Peyer's patch (tissue), 4 donors: ENCODE results near the gene FNDC3B. TPM values are rescaled to one million over a fixed set of nuclear protein-coding genes. Genes with fewer than 3 reads are reported as not detected.

Source experiments
- DNase-seq, 3 donors: peaks; one replicate each; pipeline ENCODE4 v3.0.0-alpha.2; 2017 to 2019
- H3K27ac ChIP-seq, 4 donors: fragments of 200-600 bp; sonication (generic); one replicate each; pipeline ENCODE4 v1.5.1; 2016 to 2019
- H3K27me3 ChIP-seq, 2 donors: fragments of 200-600 bp; sonication (generic); one replicate each; pipeline ENCODE4 v1.5.1; 2019
- H3K36me3 ChIP-seq, 3 donors: fragments of 200-600 bp; sonication (generic); one replicate each; pipeline ENCODE4 v1.5.1; 2016 to 2019
- H3K4me1 ChIP-seq, 4 donors: fragments of 200-600 bp; sonication (generic); one replicate each; pipeline ENCODE4 v1.5.1; 2016 to 2019
- H3K4me3 ChIP-seq, 4 donors: fragments of 200-600 bp; sonication (generic); 1 replicate in 3 of 4; 2 replicates in 1 of 4; pipeline ENCODE4 v1.5.1; 2016 to 2019; ENCODE audit warnings: mild to moderate bottlenecking in 1 of 4
- H3K9me3 ChIP-seq, 4 donors: fragments of 200-600 bp; sonication (generic); one replicate each; pipeline ENCODE4 v1.5.1; 2016 to 2019; ENCODE audit warnings: mild to moderate bottlenecking in 1 of 4
- POLR2A ChIP-seq, 2 donors: fragments of 450-650 bp; IDR thresholded peaks; one replicate each; pipeline ENCODE4 v1.5.1; 2017; ENCODE audit warnings: antibody characterized with exemption in 2 of 2, mild to moderate bottlenecking in 2 of 2, moderate library complexity in 2 of 2
- total RNA-seq, 4 donors: library from RNA; depleted of rRNA; stranded (reverse); fragments of >200 nt; gene quantifications; one replicate each; pipeline ENCODE4 v1.1.0, GENCODE V29; 2016
- TF ChIP-seq, protein P1 (sequence below), 6 experiments: fragments of 450-650 bp in 4 of 6; fragments of 200-600 bp in 2 of 6; sonication (generic) in 1 of 6; IDR thresholded peaks; one replicate each; pipeline ENCODE4 v1.5.1; 2017 to 2019; ENCODE audit warnings: antibody characterized with exemption in 6 of 6, mild to moderate bottlenecking in 3 of 6, moderate library complexity in 1 of 6

FNDC3B gene
- total RNA-seq, 4 donors from 2014 or later: 28.7 to 74.3 (median 54.6) TPM

DNA sequence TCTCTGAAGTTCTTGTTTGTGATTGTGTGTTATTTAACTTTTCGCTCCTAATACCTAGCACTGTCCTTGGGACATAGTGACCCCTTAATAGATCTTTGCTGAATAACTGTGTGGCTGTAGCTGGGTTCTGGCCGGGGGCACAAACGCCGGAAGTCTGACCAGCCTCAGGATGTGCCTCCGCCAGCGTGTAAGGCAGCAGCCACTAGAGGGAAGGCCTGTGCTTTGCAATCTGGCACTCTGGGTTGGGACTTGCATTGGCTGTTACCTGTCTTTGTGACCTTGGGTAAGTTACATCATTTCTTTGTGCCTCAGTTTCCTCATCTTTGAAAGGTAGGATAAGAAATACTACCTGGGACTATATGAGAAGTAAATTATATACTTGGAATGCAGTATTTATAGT is 250.2 kb downstream of the FNDC3B start:
- Histone ChIP-seq H3K27ac (peak overlapping the region in 1 of 4 donors; percentile 40), H3K27me3 (no peaks in the 10 kb centered on the region), H3K4me3 (no peak overlapping the region), H3K36me3 (peaks cover 0 to 20% (median 0%) of the 10 kb centered on the region in 3 donors), H3K4me1 (peaks cover 0 to 13% (median 0%) of the 10 kb centered on the region in 4 donors), H3K9me3 (no peaks in the 10 kb centered on the region)
- TF ChIP-seq, protein P1, sequence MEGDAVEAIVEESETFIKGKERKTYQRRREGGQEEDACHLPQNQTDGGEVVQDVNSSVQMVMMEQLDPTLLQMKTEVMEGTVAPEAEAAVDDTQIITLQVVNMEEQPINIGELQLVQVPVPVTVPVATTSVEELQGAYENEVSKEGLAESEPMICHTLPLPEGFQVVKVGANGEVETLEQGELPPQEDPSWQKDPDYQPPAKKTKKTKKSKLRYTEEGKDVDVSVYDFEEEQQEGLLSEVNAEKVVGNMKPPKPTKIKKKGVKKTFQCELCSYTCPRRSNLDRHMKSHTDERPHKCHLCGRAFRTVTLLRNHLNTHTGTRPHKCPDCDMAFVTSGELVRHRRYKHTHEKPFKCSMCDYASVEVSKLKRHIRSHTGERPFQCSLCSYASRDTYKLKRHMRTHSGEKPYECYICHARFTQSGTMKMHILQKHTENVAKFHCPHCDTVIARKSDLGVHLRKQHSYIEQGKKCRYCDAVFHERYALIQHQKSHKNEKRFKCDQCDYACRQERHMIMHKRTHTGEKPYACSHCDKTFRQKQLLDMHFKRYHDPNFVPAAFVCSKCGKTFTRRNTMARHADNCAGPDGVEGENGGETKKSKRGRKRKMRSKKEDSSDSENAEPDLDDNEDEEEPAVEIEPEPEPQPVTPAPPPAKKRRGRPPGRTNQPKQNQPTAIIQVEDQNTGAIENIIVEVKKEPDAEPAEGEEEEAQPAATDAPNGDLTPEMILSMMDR (IDR thresholded peaks at IDR 0.05): peak in 3 of 6 experiments; percentile 40 to 51 (median 44)
- no peak for TF ChIP-seq POLR2A (IDR thresholded peaks at IDR 0.05)
- peak in 1 of 3 donors; percentile 63 for DNase-seq

DNA sequence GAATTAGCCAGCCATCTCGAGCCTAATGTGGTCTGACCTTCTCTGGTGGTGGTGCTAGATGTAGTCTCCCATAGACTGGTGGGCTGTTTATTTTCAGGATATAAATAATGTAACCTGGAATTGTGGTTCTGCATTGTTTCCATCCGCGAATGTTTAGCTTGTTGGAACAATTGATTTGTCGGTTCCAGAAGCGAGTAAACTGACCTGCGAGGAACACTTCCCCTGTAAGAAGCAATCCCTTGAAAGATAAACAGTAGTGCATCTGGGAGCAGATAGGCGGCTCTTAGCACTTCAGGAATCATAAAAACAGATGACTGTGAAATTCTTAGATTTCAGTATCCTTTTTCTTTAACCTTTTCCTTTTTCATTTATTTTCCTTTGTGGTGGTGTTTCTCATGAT is 251.1 kb downstream of the FNDC3B start:
- TF ChIP-seq POLR2A (IDR thresholded peaks at IDR 0.05): no peak
- TF ChIP-seq, protein P1 (IDR thresholded peaks at IDR 0.05): no peak

DNA sequence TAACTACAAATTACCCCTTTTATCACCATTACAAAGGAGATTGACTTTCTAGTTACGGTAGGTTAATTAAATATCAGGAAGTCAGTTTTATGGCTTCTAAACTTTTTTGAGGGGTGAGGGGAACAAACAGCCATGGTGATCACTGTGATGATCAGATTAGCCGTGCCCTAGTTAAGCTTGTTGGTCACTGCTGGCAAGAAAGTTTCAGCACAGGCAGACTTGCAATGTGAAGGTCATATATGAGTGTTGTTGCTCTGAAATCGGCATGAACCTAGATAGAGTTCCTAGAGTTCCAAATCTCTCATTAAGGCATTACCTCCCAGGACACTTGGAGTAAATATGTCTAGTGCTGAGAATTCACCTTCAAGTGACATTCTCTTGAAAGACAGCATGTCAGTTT is 252.3 kb downstream of the FNDC3B start:
- TF ChIP-seq, protein P1 (IDR thresholded peaks at IDR 0.05): no peak
- DNase-seq: no peak
- no peaks in the 10 kb centered on the region for H3K27me3 ChIP-seq
- H3K27ac ChIP-seq: no peak overlapping the region
- H3K4me3 ChIP-seq: no peak overlapping the region
- no peaks in the 10 kb centered on the region for H3K9me3 ChIP-seq
- H3K36me3 ChIP-seq: peaks cover 0 to 35% (median 0%) of the 10 kb centered on the region in 3 donors
- peaks cover 0 to 13% (median 0%) of the 10 kb centered on the region in 4 donors for H3K4me1 ChIP-seq

More for the DNA sequence above, 251.1 kb downstream of the FNDC3B start:
- DNase-seq: no peak
- Histone ChIP-seq H3K27me3 (no peaks in the 10 kb centered on the region), H3K9me3 (no peaks in the 10 kb centered on the region), H3K27ac (peak overlapping the region in 1 of 4 donors; percentile 40), H3K4me1 (peaks cover 0 to 13% (median 0%) of the 10 kb centered on the region in 4 donors), H3K36me3 (peaks cover 0 to 28% (median 0%) of the 10 kb centered on the region in 3 donors), H3K4me3 (no peak overlapping the region)

DNA sequence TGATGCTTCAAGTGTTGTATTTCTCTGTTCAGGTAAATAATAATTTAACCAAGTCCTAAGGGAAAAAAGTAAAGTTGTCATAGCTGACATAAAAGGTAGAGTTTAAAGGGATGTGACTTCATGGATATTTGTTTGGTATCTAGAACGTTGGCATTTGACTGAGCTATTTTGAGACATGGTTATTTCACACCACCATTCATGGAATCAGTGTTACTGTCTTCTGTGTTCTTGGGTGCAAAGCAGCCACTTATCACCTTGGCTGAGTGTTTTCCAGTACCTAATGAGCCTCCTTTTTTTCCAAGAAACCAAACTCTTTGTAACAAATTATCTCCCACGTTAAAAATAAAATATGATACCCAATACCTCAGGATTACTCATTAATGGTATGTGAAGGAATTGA is 253.0 kb downstream of the FNDC3B start:
- Histone ChIP-seq H3K4me3 (no peak overlapping the region), H3K27ac (no peak overlapping the region), H3K36me3 (peaks cover 0 to 30% (median 0%) of the 10 kb centered on the region in 3 donors), H3K4me1 (peaks cover 0 to 13% (median 0%) of the 10 kb centered on the region in 4 donors), H3K27me3 (no peaks in the 10 kb centered on the region), H3K9me3 (no peaks in the 10 kb centered on the region)
- no peak for DNase-seq
- TF ChIP-seq POLR2A (IDR thresholded peaks at IDR 0.05): no peak
- TF ChIP-seq, protein P1 (IDR thresholded peaks at IDR 0.05): no peak

DNA sequence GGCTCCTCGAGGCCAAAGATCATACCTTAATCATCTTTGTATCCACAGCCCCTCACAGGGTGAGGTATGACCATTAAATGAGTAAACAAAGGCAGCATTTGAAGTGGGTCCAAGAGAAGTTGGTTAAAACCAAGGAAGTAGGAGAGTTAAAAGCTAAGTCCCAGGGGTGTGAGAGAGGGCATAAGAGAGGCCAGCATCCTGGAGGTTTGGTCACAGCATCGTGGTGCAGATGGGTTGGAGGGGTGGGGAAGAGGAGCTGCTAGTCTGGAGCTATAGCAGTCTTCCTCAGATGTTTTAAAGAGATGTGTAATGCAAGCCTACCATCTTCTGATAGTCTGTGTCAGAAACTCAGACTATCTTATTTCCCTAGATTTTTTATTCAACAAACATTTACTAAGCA is 253.7 kb downstream of the FNDC3B start:
- no peak overlapping the region for H3K27ac ChIP-seq
- TF ChIP-seq POLR2A (IDR thresholded peaks at IDR 0.05): no peak
- TF ChIP-seq, protein P1 (IDR thresholded peaks at IDR 0.05): no peak
- H3K4me1 ChIP-seq: peaks cover 0 to 13% (median 0%) of the 10 kb centered on the region in 4 donors
- no peak overlapping the region for H3K4me3 ChIP-seq
- H3K36me3 ChIP-seq: peaks cover 0 to 27% (median 0%) of the 10 kb centered on the region in 3 donors
- DNase-seq: no peak
- no peaks in the 10 kb centered on the region for H3K9me3 ChIP-seq
- H3K27me3 ChIP-seq: no peaks in the 10 kb centered on the region
